ENCODE results near the gene ITLN1.

GRCh38 chr1:160827418-160827817 lies 57.6 kb downstream of the ITLN1 start:
- TF ChIP-seq CTCF (IDR thresholded peaks at IDR 0.05; ENCODE audit: extremely low read depth in 1 of 2, insufficient read depth in 1 of 2, low read depth in 1 of 2, low read length in 2 of 2) (no peak), FOS (IDR thresholded peaks at IDR 0.05; ENCODE audit: borderline replicate concordance, insufficient read depth, low read length) (no peak), POLR2A (IDR thresholded peaks at IDR 0.05; ENCODE audit: low read depth, low read length) (no peak), EZH2 (IDR thresholded peaks at IDR 0.05; ENCODE audit: borderline replicate concordance, low read depth, low read length, severe bottlenecking) (no peak)
